ENCODE data around the gene ERF.

Gene ERF

GRCh38 chr19:42212886-42213285 is 42.0 kb downstream of the ERF start:
- ATAC-seq (no peak), DNase-seq (no peak)

GRCh38 chr19:42208612-42209011 is 46.3 kb downstream of the ERF start:
- no peak for ATAC-seq
- no peak for DNase-seq

GRCh38 chr19:42207767-42208271 is 47.1 kb downstream of the ERF start:
- ATAC-seq, result no peak
- DNase-seq, result no peak

GRCh38 chr19:42206871-42207755 is 47.8 kb downstream of the ERF start:
- no peak for ATAC-seq

GRCh38 chr19:42204664-42205063 is 50.3 kb downstream of the ERF start:
- ATAC-seq (no peak), DNase-seq (no peak)

More at GRCh38 chr19:42206871-42207755, 47.8 kb downstream of the ERF start:
- DNase-seq, result no peak

GRCh38 chr19:42203700-42204099 is 51.2 kb downstream of the ERF start:
- DNase-seq, result no peak
- ATAC-seq, result no peak

- no peak for ATAC-seq
- no peak for DNase-seq
Observed at GRCh38 chr19:42202290-42202880, 52.5 kb downstream of the ERF start.

GRCh38 chr19:42201489-42202289 is 53.2 kb downstream of the ERF start:
- DNase-seq, result peak; percentile 65

GRCh38 chr19:42200116-42200715 is 54.7 kb downstream of the ERF start:
- no peak for ATAC-seq
- no peak for DNase-seq

More at GRCh38 chr19:42201489-42202289, 53.2 kb downstream of the ERF start:
- ATAC-seq, result peak; percentile 57

GRCh38 chr19:42199440-42200115 is 55.4 kb downstream of the ERF start:
- ATAC-seq (peak; percentile 73), DNase-seq (peak; percentile 79)

- peak; percentile 51 for ATAC-seq
- peak; percentile 73 for DNase-seq
Observed at GRCh38 chr19:42198676-42199439, 56.1 kb downstream of the ERF start.

All from stimulated activated naive CD8-positive, alpha-beta T cell treated with anti-CD3 and anti-CD28 coated beads, Interleukin-15, Interleukin-2, amounts not matched to agents 100 U/mL and 50 U/mL, for 24 hours (primary cell).